Stimulated activated naive CD8-positive, alpha-beta T cell treated with anti-CD3 and anti-CD28 coated beads, Interleukin-15, Interleukin-2, amounts not matched to agents 100 U/mL and 50 U/mL, for 24 hours (primary cell): ENCODE measurements around the gene SPA17.

Experiments
- ATAC-seq: fragments of 150-1000 bp; cut with Tn5 transposase; one replicate; pipeline ENCODE4 v1.10.0; 2021
- DNase-seq: peaks from one replicate; pipeline ENCODE4 v3.0.0; 2021

Gene SPA17

DNA sequence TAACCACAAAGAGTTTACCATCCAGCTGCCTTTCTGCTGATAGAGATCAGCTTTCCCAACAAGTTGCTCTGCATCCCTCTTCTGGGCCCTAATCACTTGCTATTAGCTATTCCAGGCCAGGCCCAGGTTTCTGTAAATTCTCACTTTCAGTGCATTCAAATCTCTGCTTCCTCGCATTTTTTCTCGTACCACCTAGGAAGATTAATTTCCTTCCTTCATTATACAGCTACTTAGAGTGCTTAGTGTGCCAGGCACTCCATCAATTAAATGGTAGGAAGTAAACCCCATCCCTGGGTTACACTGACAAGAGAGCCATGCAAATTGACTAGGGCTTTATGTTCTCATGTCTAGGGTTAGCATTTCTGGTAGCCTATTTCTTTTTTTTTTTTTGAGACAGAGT lies 9.8 kb upstream of the SPA17 start:
- no peak for ATAC-seq
- no peak for DNase-seq

DNA sequence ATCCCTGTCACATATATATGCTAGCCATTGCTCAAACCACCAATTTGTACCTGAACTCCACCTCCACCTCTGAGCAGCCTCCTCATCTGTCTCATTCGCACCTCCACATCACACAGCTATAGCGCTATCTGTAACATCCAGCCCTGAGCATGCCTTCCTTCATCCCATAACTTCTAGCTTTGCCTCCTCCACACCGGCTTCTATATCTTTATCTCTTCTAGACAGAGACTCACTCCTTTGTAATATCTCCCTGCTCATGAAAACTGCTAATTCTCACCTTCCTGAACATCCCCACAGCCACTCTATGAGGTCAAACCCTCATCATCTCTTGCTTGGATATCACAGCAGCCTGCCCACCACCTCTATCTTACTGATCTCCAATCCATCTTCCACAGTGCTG lies 6.1 kb upstream of the SPA17 start:
- ATAC-seq, result no peak
- no peak for DNase-seq

DNA sequence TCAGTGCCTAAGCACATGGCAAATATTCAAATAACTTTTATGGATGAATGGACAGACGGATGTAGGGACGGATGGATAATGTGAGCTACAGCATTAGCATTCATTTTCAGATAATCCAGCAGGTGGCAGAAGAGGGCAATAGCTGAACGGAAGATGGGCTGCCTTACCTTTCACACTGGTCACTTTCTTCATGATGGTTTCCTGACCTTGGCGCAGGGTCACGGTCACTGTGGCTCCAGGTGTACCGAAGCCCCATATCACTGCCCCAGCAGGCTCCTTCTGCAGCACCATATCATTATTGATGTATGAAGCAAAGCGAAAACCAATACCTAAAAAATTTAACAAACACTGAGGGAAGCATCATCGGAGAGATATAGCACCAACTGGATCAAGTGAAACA lies 4.5 kb upstream of the SPA17 start:
- peak; percentile 47 for DNase-seq
- no peak for ATAC-seq

DNA sequence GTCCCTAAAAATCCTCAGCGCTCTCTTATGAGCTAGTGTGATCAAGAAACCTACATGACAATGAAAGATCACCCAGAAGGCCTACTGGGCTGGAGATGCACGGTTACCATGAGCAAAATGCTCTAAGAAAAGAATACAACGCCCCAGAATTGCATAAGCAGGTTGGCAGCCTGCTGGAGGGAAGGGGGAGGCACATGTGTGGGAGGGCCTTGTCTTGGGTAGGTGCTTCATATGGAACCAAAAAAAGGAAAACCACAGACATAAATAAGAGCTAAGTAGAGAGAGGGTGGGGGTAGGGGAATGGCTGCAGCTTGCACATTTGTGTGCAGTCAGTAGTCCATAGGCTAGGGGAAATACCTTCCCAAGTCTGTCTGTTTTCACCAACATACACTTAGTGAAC lies 3.0 kb upstream of the SPA17 start:
- peak; percentile 5 for ATAC-seq
- DNase-seq, result peak; percentile 8

DNA sequence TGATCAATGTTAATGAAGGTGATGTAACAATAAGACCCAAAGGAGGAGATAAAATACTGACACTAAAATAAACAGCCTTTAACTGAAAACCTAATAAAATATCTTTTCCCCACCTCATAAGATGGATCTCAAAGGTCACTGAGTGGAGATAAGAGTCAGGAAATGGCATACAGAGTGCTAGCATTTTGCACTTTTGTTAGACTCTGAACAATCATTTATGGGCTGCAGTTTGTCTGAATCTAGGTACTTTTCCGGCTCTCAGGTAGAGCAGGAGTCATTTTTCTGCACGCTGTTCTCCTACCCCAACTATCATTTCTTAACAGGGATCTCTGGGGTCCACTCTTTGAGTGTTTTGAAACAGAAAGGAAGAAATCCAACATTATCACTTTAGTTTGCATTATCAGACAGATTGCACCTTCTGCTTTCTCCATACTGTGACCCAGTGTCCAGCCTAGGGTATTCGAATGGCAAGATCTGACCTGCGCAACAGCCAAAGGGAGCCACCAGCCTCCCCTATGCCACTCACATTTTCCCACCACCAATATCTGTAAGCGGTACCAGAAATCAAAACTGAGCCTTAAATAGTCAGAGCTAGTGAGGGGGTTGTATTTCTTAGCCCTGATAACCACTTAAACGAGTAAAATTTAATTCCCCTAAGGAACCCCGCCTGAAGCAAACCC lies 1.0 kb upstream of the SPA17 start:
- ATAC-seq (no peak), DNase-seq (no peak)

DNA sequence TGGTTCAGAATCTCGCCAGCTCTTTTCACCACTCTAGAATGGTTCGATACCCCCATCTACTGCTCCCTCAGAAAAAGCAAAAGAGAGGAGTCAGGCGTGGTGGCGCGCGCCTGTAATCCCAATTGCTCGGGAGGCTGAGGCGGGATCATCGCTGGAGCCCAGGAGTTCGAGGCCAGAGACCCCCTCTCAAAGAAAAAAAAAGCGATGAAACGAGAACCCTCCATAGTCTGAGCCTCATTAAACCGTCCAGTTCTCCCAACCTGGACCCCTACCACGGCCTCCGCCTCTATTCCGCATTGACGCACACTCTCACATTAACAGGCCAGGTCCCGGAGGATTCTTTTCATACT lies 439 bp downstream of the SPA17 start:
- ATAC-seq, result no peak
- DNase-seq, result no peak

DNA sequence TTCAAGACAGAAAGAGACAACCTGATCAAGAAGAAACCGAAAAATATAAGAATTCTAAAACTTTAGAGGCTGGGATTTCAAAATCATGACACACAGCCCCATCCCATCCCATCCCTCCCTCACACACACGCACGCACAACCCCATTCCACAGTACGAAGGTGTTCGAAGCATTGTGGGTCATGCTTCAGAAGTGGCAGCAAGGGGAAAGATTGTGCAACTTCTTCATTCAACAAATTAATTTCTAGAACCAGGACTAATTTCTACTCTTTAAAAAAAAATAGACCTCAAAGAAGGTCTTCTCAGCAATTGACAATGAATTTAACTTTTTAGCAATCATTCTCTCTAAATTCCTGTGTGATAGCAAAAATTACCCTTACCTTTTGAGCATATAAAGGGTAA lies 867 bp downstream of the SPA17 start:
- ATAC-seq, result no peak
- DNase-seq, result no peak

DNA sequence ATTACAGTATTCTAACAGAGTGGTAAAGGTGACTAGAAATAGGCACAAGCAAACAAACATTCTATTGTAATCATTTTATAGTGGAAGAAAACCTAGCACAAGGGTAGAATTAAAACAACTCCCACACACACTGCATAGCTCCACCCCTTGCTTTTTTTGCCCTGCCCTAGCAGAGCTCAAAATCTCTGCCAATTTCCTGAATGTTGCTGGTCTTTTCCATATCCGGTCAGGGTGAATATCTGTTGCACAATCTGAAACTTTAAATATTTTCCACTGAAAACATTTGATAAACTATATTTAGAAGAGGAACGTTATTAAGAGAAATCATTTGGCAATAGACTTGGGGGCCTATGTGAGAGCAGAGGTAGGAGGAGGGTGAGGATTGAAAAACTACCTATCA lies 2.7 kb downstream of the SPA17 start:
- no peak for DNase-seq
- ATAC-seq, result no peak

DNA sequence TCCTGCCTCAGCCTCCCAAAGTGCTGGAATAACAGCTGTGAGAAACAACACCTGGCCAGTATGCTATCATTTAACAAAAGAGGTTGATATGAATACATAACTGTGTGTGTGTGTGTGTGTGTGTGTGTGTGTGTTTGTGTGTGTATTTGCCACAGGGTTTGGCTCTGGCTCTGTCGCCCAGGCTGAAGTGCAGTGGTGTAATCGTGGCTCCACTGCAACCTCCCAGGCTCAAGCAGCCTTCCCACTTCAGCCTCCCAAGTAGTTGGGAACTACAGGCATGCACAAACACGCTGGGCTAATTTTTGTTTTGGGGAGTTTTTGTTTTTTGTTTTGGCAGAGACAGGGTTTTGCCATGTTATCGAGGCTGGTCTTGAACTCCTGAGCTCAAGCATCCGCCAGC lies 4.7 kb downstream of the SPA17 start:
- DNase-seq (no peak), ATAC-seq (no peak)

DNA sequence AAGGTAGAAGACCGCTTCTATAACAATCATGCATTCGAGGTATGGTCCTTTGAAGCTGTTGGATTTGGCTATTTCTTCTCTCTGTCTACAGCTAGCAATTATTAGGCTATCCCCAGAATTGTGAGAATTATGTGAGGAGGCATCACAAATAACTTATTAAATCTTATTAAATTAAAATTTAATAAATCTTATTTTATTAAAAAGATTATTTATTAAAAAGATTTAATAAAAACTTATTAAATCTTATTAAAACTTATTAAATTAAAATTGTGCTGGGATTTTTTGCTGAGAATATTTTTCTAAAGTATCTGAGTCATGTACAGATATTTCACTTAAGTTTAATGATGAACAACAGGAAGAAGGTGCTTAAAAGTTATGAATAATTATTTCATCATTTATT lies 7.7 kb downstream of the SPA17 start:
- ATAC-seq (no peak), DNase-seq (no peak)

DNA sequence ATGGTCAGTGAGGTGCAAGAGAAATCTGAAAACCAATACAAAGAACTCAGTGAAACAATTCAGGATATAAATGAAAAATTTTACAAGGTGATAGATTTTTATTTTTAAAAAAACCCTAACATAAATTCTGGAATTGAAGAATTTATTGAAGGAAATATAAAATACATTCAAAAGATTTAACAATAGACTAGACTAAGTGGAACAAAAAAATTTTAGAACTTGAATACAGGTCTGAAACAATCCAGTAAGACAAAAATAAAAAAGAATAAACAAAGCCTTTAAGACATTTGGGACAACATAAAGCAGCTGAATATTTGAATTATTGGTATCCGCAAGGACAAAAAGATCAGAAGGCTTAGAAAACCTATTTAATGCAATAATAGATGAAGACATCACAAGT lies 8.7 kb downstream of the SPA17 start:
- DNase-seq (no peak), ATAC-seq (no peak)

DNA sequence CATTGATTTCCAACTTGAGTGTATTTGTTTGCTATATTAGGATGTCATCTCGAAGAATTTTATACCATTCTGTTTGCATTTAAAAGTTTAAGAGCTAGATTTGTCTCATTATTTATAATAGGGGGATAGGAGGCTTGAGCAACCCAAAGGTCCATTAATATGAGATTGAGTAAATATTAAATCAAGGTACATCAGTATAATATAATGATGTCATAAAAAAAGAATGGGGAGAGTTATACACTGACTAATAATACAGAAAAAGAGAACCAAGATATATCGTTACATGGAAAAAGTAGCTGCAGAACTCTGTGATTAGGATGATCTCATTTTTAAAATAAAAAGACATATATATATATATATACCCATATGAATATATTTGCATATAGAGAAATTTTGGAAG lies 19.4 kb downstream of the SPA17 start:
- ATAC-seq, result no peak
- DNase-seq, result no peak

DNA sequence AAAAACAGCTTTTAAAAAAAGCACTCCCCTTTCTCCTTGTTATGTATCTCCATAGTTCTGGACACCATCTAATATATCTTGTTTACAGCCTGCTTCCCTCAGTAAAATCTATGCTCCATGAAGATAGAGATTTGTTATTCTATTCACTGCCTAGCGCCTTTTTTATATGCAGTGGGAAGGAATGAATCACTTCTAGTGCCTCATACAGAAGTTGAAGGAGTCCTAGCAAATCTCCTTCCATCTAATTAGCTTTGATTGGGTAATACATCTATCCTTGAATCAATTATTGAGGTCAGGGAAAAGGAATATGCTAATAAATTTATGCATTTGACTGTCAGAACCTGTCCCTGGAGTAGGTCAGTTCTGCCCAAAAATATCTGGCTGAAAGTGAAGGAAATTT lies 25.8 kb downstream of the SPA17 start:
- DNase-seq (no peak), ATAC-seq (no peak)

DNA sequence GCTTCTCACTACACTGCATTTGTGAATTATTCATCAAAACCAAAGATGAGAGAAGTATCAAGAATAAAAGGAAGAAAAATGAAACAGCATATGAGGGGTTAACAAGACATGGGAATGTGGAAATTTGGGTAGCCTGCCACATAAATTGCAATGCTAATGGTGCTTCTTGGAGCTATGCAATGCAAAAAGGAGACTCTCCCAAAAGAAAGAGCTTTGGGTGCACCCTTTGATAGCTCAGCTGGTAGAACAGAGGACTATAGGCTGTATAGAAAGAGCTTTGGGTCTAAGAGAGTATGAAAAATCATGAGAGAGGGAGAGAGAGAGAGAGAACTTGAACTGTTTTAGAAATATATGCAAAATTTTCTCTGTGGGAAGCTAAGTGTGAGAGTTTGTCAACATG lies 26.3 kb downstream of the SPA17 start:
- no peak for DNase-seq
- no peak for ATAC-seq

DNA sequence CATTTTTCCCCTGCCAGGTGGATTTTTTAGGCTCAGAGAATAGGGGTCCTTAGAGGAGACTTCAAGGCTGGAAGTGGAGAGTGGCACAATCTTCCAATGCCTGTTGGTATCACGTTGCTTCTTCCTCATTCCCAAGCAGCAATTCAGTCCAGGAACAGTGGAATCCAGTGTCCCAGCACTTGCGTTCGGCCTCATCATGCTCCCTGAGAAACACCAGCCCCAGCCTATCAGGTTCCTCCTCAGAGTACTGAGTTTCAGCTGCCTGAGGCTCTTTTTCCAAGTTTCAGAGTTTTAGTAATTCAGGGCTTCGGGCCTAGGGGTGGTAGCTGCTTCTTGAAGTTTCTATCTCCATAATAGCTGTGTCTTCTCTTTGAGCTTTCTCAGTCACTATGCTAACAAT lies 34.1 kb downstream of the SPA17 start:
- no peak for ATAC-seq
- DNase-seq, result no peak

DNA sequence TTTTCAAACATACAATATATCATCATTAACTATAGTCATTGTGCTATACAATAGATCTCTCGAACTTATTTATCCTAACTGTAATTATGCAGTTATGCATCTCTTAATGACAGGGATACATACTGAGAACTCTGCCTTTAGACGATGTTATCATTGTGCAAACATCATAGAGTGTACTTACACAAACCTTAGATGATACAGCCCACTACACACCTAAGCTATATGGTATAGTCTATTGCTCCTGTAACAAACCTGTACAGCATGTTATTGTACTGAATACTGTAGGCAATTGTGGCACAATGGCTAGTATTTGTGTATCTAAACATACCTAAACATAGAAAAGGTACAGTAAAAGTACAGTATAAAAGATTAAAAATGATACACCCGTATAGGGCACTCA lies 38.7 kb downstream of the SPA17 start:
- DNase-seq (no peak), ATAC-seq (no peak)

DNA sequence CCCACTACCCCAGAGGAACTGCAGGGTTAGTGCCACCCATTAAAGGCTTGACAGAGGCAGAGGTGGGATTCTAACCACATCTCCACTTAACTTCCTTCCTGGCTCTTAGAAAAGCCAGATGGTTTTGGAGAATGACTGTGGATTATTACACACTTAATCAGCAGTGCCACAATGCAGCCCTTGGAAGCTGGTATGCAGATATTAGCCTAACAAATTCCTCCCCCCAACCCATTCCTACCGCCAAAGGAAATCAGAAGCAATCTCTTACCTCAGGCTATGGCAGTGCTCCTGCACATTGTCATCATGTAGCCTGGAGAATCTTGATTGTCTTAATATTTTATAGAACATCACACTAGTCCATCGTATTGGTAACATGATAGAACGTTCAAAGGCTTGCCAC lies 42.9 kb downstream of the SPA17 start:
- DNase-seq (no peak), ATAC-seq (no peak)

DNA sequence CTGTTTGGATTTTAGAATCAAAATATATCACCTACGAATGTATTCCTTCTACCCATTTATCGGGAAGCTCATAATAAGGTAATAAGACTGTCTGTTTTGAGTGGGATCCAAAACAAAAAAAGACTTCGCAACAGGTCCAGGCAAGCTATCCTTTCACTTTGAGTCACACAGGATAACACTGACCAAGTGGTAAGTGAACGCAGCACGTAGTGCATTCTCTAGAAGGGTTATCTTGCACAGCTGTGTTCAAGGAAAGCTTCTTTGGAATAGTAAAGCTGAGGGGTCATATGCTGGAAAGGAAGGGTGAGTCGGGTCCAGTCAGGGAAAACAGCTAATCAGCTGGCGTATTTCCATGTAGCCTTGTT lies 43.7 kb downstream of the SPA17 start:
- no peak for DNase-seq
- no peak for ATAC-seq

DNA sequence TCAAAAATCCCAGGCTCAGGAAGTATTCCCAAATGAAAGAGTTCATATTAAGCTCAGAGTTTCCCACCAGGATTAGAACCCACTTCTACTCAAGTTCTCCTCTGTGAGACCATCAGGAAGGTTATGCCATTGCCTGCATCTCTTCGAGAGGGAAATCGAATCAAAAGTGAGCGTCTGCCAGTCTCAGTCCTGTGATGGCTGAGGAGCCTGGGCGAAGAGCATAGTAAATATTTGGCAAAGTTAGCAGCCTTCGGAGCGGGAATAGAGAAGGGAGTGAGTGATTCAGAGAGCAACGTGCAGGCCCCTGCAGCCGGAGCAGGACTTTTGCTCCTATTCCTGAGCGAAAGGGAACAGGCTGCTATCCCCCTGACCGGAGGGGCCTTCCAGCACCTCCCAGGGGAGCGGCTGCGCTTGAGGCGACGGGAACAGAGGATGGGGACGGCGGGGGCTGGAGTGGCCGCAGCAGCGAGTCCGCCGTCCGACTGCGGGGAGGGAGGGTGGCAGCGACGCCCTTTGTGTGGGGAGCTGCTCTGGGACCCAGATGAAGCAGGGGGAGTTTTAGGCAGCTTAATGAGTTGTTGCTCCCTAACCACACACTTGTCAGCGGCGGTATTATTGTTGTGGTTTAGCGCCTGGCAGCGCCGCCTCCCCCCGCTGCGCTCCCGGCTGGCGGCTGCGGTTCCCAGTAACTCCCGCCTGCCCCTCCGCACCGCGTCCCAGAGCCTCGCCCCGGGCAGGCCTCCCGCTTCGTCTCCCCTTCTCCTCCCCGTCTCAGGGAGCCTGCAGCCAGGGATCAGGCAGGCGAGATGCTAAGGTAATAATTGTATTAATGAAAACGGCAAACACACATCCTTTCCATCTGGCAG lies 44.3 kb downstream of the SPA17 start:
- peak; percentile 67 for ATAC-seq
- peak; percentile 15 for DNase-seq

DNA sequence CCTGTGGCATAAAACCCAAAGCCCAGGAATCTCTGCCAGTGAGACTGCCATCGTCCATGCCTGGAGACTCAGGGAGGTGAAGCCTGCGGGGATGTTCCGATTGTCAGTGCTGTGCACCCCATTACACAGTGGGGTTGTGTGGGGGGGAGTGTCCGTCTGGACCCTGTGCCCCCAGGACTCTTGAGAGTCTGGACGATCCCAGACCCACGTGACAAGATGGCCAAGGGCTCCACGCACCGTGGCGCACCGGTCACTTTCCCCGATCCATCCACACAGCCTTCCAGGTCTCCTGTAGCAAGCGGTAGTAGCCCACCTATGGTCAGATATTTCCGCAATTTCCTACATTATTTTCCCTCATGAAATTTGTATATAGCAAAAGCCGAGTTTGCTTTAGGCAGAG lies 45.1 kb downstream of the SPA17 start:
- no peak for DNase-seq
- ATAC-seq, result no peak

DNA sequence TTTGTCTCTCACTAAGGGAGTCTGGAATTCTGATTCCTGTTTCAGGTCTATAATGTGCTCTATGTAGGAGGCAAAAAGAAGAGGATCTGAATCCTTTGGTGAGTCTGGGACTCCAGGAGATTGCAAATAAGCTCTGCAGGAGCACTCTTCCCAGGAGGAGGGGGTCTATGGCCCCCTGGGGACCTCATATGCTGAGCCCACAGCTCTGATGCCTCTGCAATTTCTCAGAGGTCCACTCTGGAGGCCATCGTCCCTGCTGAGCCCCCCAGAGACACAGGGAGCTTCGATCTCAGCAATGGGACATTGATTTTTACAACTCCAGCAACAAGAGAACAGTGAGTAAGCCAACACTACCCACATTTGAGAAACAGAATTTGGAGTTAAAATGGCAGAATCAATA lies 45.8 kb downstream of the SPA17 start:
- ATAC-seq (no peak), DNase-seq (no peak)

DNA sequence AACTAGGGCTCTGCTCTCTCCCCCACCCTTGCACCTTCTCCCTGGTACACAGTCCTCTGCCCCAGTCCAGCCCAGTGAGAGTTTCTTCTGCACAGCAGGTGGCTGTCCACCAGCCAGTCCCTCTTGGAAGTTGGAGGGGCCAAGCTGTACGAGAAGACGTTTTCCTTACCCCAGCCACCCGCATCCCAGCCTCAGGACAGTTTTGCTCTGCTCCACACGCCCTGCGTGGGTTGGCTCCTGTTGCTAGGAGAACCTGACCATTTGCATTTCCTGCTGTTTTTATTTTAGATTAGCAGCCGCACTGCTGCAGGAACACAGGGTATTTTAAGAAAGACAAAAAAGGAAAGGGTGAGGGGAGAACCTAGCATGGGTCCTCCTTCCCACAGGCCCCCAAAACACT lies 48.5 kb downstream of the SPA17 start:
- no peak for DNase-seq
- no peak for ATAC-seq

DNA sequence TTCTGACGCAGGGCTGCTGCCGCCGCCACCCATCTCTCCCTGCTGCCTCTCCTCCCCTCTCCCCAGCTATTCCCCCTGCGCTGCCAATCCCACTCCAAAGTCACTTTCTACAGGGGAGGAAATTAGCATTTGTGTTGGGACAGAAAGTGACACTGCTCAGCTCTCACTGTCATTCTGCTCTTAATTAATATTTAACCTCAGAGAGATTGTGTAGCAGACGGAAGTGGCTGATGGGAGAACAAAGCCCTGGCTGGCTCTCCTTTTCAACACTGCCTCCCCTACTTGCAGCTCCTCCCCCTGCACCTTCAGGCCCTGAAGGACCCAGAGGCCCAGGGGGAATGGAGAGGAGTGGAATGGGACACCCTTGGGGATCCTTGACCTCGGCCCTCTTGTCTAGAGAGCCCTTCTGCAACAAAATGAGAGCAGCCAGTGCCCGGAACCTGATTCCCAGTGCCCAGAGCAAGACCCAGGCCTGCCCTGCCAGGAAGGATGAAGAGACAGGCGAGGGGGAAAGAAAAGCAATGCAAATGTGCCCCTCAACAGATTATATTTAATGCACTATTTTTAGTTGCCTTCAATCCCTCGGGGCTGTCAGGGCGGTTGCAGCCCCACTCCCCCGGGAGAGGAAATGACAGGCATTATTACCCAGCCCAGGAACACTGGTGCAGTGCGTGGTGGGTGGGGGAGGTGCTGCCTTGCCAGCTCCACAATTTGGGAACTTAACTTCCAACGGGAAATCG lies 51.4 kb downstream of the SPA17 start:
- ATAC-seq, result no peak

DNA sequence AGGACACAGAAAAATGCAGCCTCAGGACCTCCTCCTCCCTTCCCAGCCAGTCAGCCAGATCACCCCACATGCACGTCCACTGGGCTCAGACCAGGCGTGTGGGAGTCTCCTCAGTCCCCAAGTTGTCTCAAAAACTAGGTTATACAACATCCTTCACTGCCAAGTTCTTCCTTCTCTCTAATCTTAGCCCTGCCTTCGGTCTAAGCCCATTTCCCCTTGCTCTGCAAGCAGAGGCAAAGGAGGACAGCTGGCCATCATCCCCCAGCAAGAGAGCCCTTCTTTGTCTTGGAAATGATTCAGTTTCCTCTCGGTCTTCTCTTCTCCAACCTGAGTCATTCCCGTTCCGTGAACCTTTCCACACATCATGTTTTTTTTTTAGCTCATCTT lies 52.0 kb downstream of the SPA17 start:
- no peak for ATAC-seq
- DNase-seq, result no peak

More for the DNA sequence above, 51.4 kb downstream of the SPA17 start:
- DNase-seq, result no peak
